ENCODE results near the gene ALOX5AP. TPM values are rescaled to one million over a fixed set of nuclear protein-coding genes. Genes with fewer than 3 reads are reported as not detected.

The ALOX5AP gene
- total RNA-seq: 10.4 TPM
- polyA plus RNA-seq: 60.3 TPM

- WGBS: 84% methylated on average over 6 of the region's 6 CpGs
- H3K4me1 ChIP-seq (ENCODE audit: insufficient read depth): peaks cover 2% of the 10 kb centered on the region
- no peak within 1 kb of the TSS for H3K4me3 ChIP-seq (ENCODE audit: low read depth, low read length)
- no peaks in the 10 kb centered on the region for H3K36me3 ChIP-seq (ENCODE audit: insufficient read depth)
- DNase-seq (ENCODE audit: extremely low spot score): no peak
- peak within 1 kb of the TSS; percentile 32 for H3K27ac ChIP-seq (ENCODE audit: low read depth)
These were observed at the start of gene ALOX5AP for GRCh38 chr13:30735025-30735871. Gene ALOX5AP, plus strand, starts transcription at chr13:30735543. Its CDS starts 63 bp downstream, at chr13:30735606.

DNA sequence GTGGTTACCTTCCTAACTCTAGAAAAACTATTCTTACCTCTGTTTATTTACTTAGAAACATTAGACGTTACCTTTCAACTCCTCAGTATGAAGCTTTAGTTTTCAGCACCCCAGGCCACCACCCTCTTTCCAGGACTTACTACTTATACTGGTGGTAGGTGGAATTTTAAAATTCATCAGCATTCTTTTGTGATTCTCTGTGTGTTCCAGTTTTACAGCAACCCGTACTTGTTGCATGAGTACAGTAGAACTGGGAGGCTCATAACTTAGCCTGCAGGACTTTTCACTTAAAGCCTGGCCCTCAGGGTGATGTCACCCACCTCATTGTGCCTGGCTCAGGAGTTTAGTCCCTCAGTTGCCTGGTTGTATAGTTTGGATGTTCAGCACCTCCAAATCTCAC lies 49.4 kb upstream of the ALOX5AP start:
- Histone ChIP-seq H3K4me1 (ENCODE audit: insufficient read depth) (no peaks in the 10 kb centered on the region), H3K4me3 (ENCODE audit: low read depth, low read length) (no peak overlapping the region), H3K27ac (ENCODE audit: low read depth) (no peak overlapping the region), H3K36me3 (ENCODE audit: insufficient read depth) (no peaks in the 10 kb centered on the region)
- no peak for DNase-seq (ENCODE audit: extremely low spot score)
- WGBS: 92% methylated on average over 2 of the region's 2 CpGs

- 93% methylated on average over 3 of the region's 3 CpGs for WGBS
- no peak for DNase-seq (ENCODE audit: extremely low spot score)
- Histone ChIP-seq H3K27ac (ENCODE audit: low read depth) (no peak overlapping the region), H3K4me3 (ENCODE audit: low read depth, low read length) (no peak overlapping the region), H3K36me3 (ENCODE audit: insufficient read depth) (no peaks in the 10 kb centered on the region), H3K4me1 (ENCODE audit: insufficient read depth) (no peaks in the 10 kb centered on the region)
These were observed 47.7 kb upstream of the ALOX5AP start for GRCh38 chr13:30687601-30688000.

DNA sequence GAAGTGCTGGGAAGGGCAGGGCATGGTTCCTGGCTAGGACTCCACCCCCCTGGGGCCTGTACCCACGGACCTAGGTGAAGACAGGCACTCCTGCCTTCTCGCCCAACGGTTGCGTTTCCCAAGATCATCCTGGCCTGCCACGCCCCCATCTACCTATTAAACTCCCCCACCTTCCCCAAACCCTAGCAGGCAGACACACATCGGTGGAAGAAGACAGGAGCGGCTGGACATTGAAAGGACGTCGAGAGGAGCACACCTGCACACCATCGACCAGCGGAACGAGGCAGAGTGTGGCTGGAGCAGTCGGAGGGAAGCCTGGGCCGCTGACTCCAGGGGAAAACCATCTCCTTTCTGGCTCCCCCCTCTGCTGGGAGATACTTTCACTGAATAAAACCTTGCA lies 45.6 kb upstream of the ALOX5AP start:
- Histone ChIP-seq H3K4me3 (ENCODE audit: low read depth, low read length) (no peak overlapping the region), H3K36me3 (ENCODE audit: insufficient read depth) (no peaks in the 10 kb centered on the region), H3K27ac (ENCODE audit: low read depth) (no peak overlapping the region), H3K4me1 (ENCODE audit: insufficient read depth) (no peaks in the 10 kb centered on the region)
- DNase-seq (ENCODE audit: extremely low spot score): no peak
- 92% methylated on average over 14 of the region's 14 CpGs for WGBS

DNA sequence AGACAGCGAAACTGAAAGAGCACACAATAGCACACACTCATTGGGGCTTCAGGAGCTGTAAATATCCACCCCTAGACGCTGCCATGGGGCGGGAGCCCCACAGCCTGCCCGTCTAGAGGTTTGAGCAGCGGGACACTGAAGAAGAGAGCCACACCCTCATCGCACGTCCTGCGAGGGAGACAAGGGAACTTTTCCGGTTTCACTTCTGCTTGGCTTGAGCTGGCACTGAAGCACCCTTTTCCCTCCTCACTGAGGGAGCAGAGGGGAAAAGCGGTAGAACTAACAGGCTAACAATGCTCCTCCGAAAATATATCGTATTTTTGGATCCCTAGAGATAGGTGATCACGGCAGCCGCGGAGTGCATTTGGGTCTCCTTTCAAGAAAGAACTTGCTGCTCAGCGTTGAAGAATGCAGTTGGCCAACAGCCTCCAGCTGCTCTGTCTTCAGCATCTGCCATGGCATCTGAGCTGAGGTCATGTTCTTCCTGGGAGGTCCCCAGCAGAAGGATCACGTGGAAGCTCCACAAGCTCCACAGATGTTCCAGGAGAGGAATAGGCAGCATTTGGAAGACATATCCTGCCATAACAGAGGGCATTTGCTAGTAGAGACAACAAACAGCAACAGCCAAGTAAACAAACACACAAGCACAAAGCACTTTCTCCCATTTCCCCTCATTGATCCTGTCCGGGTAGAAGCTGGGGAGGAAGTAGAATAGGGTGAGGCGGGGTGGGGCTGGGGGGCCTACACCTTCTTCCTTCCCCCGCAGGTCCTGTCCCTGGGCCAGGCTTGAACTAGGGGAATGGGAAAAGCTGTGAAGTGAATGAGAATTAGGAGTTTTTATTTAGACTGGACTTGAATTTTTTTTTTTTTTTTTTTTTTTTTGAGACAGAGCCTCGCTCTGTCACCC lies 44.8 kb upstream of the ALOX5AP start:
- WGBS: 19% methylated on average over 21 of the region's 21 CpGs
- H3K36me3 ChIP-seq (ENCODE audit: insufficient read depth): no peaks in the 10 kb centered on the region
- peak overlapping the region; percentile 5 for H3K4me3 ChIP-seq (ENCODE audit: low read depth, low read length)
- H3K4me1 ChIP-seq (ENCODE audit: insufficient read depth): no peaks in the 10 kb centered on the region
- peak; percentile 37 for DNase-seq (ENCODE audit: extremely low spot score)
- peak overlapping the region; percentile 76 for H3K27ac ChIP-seq (ENCODE audit: low read depth)

GRCh38 chr13:30692113-30692512 lies 43.2 kb upstream of the ALOX5AP start:
- Histone ChIP-seq H3K27ac (ENCODE audit: low read depth) (no peak overlapping the region), H3K4me3 (ENCODE audit: low read depth, low read length) (no peak overlapping the region), H3K36me3 (ENCODE audit: insufficient read depth) (no peaks in the 10 kb centered on the region), H3K4me1 (ENCODE audit: insufficient read depth) (no peaks in the 10 kb centered on the region)
- DNase-seq (ENCODE audit: extremely low spot score): no peak
- WGBS: 94% methylated on average over 1 of the region's 1 CpG

DNA sequence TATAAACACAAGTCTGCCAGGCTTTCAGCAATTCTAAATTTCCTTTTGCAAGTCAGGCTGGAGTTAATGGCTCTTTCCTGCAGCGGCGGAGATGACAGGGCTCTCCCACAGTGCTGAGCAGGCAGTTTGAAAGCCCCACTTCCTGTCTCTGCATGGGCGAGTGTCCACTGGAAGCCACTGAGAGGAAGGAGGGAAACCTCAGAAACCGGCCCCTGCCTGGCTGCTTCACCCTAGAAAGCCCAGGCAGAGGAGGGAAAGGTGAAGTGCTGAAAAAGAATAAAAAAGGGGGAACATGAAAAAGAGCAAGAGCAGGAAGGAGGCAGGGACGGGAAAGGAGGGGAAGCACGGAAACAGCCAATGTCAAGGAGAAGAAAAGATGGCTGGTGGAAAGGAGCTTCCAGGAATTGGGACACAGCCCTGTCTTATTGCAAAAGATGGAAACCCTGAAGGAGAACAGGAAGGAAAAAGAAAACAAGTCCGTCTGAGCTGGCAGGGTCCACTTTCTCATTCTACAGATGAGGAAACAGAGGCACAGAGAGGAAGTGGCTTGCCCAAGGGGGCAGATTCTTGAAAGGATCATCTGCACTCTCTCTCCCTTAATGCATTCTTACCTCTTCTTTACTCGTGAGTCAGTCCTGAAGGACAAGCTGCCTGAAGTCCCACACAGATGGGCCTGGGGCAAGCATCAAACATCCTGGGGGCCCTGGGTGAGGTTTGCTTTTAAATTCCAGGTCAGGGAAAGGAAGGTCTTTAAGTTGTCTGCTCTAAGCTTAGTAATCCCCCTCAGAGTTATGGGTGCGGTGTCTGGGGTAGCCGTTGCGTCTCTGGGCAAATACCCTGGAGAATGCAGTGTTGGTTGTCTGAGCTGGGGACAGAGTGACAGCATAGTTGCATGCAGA lies 38.8 kb upstream of the ALOX5AP start:
- Histone ChIP-seq H3K4me3 (ENCODE audit: low read depth, low read length) (no peak overlapping the region), H3K36me3 (ENCODE audit: insufficient read depth) (no peaks in the 10 kb centered on the region), H3K4me1 (ENCODE audit: insufficient read depth) (no peaks in the 10 kb centered on the region), H3K27ac (ENCODE audit: low read depth) (no peak overlapping the region)
- 41% methylated on average over 11 of the region's 11 CpGs for WGBS
- no peak for DNase-seq (ENCODE audit: extremely low spot score)

DNA sequence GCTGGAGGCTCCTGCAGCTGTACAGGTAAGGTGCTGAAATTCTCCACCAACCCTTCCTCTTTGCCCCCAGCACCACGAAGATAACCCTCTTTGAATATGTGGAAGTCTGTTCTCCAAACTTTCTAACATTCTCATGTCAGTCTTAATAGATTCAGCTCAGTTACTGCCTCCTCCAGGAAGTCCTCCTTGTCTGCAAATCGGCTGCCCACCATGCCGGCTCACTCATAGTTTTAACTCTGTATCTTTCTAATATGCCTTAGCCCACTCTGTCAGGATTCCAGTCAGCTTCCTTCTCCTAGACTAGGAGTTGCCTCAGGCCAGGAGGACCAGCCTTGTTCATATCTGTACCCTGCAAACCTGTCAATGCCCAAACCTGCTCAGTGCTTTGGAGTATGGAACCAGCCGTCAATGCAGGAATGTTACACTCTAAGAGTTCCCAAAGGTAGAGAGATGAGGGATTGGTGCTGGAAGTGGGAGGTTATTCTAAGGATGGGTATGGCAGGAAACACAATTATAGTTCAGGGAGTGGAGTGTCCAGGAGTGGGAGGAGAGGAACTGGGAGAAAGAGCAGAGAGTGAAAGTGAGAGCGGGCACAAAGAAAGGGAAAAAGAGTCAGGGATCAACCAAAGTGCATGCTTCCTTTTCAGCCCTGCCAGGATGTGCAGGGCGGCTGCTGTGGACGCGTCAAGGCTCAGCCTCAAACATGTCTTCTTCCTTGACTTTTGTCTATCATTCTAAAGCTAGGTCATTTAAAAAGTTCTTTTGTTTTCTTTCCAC lies 38.0 kb upstream of the ALOX5AP start:
- Histone ChIP-seq H3K4me3 (ENCODE audit: low read depth, low read length) (no peak overlapping the region), H3K27ac (ENCODE audit: low read depth) (no peak overlapping the region), H3K4me1 (ENCODE audit: insufficient read depth) (no peaks in the 10 kb centered on the region), H3K36me3 (ENCODE audit: insufficient read depth) (no peaks in the 10 kb centered on the region)
- WGBS: 59% methylated on average over 8 of the region's 8 CpGs
- no peak for DNase-seq (ENCODE audit: extremely low spot score)

- WGBS: 43% methylated on average over 7 of the region's 7 CpGs
- DNase-seq (ENCODE audit: extremely low spot score): no peak
- Histone ChIP-seq H3K4me3 (ENCODE audit: low read depth, low read length) (no peak overlapping the region), H3K4me1 (ENCODE audit: insufficient read depth) (no peaks in the 10 kb centered on the region), H3K36me3 (ENCODE audit: insufficient read depth) (no peaks in the 10 kb centered on the region), H3K27ac (ENCODE audit: low read depth) (no peak overlapping the region)
These were observed 37.3 kb upstream of the ALOX5AP start for GRCh38 chr13:30697996-30698401.

GRCh38 chr13:30698488-30699005 lies 36.8 kb upstream of the ALOX5AP start:
- Histone ChIP-seq H3K4me1 (ENCODE audit: insufficient read depth) (no peaks in the 10 kb centered on the region), H3K4me3 (ENCODE audit: low read depth, low read length) (no peak overlapping the region), H3K27ac (ENCODE audit: low read depth) (no peak overlapping the region), H3K36me3 (ENCODE audit: insufficient read depth) (no peaks in the 10 kb centered on the region)
- WGBS: 87% methylated on average over 15 of the region's 15 CpGs
- DNase-seq (ENCODE audit: extremely low spot score): no peak

GRCh38 chr13:30700364-30700763 lies 35.0 kb upstream of the ALOX5AP start:
- WGBS: 73% methylated on average over 5 of the region's 5 CpGs
- H3K4me3 ChIP-seq (ENCODE audit: low read depth, low read length): no peak overlapping the region
- no peaks in the 10 kb centered on the region for H3K36me3 ChIP-seq (ENCODE audit: insufficient read depth)

GRCh38 chr13:30702006-30702405 lies 33.3 kb upstream of the ALOX5AP start:
- no peaks in the 10 kb centered on the region for H3K4me1 ChIP-seq (ENCODE audit: insufficient read depth)
- no peak overlapping the region for H3K27ac ChIP-seq (ENCODE audit: low read depth)
- no peak overlapping the region for H3K4me3 ChIP-seq (ENCODE audit: low read depth, low read length)
- no peak for DNase-seq (ENCODE audit: extremely low spot score)
- H3K36me3 ChIP-seq (ENCODE audit: insufficient read depth): no peaks in the 10 kb centered on the region
- 97% methylated on average over 4 of the region's 4 CpGs for WGBS

More at GRCh38 chr13:30700364-30700763, 35.0 kb upstream of the ALOX5AP start:
- H3K27ac ChIP-seq (ENCODE audit: low read depth): no peak overlapping the region
- no peaks in the 10 kb centered on the region for H3K4me1 ChIP-seq (ENCODE audit: insufficient read depth)
- no peak for DNase-seq (ENCODE audit: extremely low spot score)

Data from urinary bladder (tissue), 4 donors.